ENCODE results near the gene SLC25A1. TPM values are rescaled to one million over a fixed set of nuclear protein-coding genes. Genes with fewer than 3 reads are reported as not detected.
A peak's percentile ranks its signal among the peaks of the same experiment; 100 is the strongest.

The SLC25A1 gene
- total and polyA plus RNA-seq, 7 donors, result 7.3 to 23.1 (median 10.8) TPM

DNA sequence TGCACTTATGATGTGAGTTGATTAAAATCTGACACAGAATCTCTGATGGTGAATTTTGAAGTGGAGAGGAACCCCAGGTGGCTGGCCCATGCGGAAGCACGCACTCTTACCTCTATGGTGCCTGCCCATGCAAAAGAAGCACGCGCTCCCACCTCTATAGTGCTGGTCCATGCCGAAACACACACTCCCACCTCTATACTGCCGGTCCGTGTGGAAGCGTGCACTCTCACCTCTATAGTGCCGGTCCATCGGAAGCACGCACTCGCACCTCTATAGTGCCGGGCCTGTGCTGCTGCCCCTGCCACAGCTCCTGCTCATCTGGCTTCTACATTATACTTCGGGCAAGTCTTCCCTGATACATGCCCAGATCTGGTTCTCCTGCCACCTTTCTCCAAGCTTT lies 36.8 kb upstream of the SLC25A1 start:
- DNase-seq, result no peak
- Histone ChIP-seq H3K27me3 (ENCODE audit: insufficient read depth in 3 of 3, low read length in 2 of 3) (no peaks in the 10 kb centered on the region), H3K9me3 (no peaks in the 10 kb centered on the region), H3K36me3 (ENCODE audit: insufficient read depth in 1 of 2, low read depth in 1 of 2) (peaks cover 0 to 85% of the 10 kb centered on the region in 2 donors), H3K4me1 (peaks cover 41% of the 10 kb centered on the region), H3K27ac (peak overlapping the region; percentile 7), H3K4me3 (no peak overlapping the region)
- WGBS, 3 donors, result 95 to 98% (median 95%) methylated on average over 14 of the region's 14 CpGs
- no peak for TF ChIP-seq CTCF (IDR thresholded peaks at IDR 0.05)
- ATAC-seq, result no peak
- intact Hi-C loops (cut with DNase I), result no loop called here

DNA sequence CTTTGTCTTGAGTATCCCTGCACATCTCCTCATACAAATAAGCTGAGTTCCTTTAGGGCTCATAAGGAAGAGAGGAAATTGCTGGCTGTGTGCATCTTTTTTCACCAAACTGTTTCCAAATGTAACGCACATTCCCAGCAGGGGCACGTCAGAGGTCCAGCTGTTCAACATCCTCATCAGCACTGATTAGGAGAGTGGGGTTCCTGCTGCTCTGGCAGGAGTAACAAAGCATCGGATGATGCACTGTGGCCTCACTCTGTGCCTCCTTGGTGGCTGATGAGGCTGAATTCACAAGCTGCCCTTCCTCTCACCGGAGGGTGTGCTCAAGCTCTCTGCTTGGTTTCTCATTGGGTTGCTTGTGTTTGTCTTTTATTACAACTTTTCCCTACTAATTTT lies 35.5 kb upstream of the SLC25A1 start:
- H3K4me3 ChIP-seq, result no peak overlapping the region
- H3K9me3 ChIP-seq, result no peaks in the 10 kb centered on the region
- peaks cover 0 to 85% of the 10 kb centered on the region in 2 donors for H3K36me3 ChIP-seq (ENCODE audit: insufficient read depth in 1 of 2, low read depth in 1 of 2)
- H3K4me1 ChIP-seq, result peaks cover 36% of the 10 kb centered on the region
- ATAC-seq (no peak), DNase-seq (no peak)
- 48 to 82% (median 61%) methylated on average over 4 of the region's 4 CpGs for WGBS, 3 donors
- TF ChIP-seq CTCF (IDR thresholded peaks at IDR 0.05), result no peak
- intact Hi-C loops (cut with DNase I), result no loop called here
- no peak overlapping the region for H3K27ac ChIP-seq
- H3K27me3 ChIP-seq (ENCODE audit: insufficient read depth in 3 of 3, low read length in 2 of 3), result no peaks in the 10 kb centered on the region

DNA sequence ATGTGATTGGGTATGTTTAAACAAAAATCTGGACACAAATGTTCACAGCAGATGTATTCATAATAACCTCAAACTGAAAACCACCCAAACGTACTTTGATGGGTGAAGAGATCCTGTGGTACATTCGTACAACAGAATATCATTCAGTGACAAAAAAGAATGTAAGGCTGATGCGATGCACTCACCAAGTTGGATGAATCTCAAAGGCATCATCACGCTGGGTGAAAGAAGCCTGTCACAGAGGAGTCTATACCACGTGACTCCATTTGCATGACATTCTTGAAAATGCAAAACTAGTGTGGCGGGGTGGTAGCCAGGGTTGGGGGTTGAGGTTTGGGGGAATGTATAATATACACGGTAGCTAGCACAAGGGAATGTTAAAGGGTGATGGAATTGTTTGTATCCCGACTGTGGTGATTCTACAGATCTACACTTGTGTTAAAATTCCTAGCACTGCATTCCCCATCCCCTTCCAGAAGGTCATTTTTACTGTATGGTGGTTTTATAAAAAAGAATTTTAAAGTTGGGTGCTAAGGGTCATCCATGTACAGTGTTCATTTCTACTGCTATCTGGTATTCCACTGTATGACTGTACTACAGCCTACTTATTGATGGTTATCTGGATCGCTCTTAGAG lies 35.0 kb upstream of the SLC25A1 start:
- DNase-seq (no peak), ATAC-seq (no peak)

DNA sequence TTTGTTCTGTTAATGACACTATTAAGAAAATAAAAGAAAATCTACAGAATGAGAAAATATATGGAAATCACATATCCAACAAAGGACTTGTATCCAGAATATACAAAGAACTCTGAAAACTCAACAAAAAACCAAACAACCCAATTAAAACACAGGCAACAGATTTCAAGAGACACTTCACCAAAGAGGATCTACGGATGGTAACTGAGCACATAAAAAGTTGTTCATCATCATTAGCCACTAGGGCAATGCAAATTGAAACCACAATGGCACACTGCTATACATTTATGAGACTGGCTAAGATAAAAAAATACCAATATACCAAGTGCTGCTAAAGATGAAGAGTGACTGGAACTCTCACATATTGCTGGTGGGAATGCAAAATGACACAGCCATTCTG lies 34.5 kb upstream of the SLC25A1 start:
- DNase-seq (no peak), ATAC-seq (no peak)
- Histone ChIP-seq H3K27me3 (ENCODE audit: insufficient read depth in 3 of 3, low read length in 2 of 3) (no peaks in the 10 kb centered on the region), H3K4me3 (no peak overlapping the region), H3K9me3 (no peaks in the 10 kb centered on the region), H3K27ac (no peak overlapping the region), H3K4me1 (peaks cover 26% of the 10 kb centered on the region), H3K36me3 (ENCODE audit: insufficient read depth in 1 of 2, low read depth in 1 of 2) (peaks cover 0 to 93% of the 10 kb centered on the region in 2 donors)
- no peak for TF ChIP-seq CTCF (IDR thresholded peaks at IDR 0.05)
- intact Hi-C loops (cut with DNase I), result no loop called here
- WGBS, 3 donors, result 79 to 88% (median 82%) methylated on average over 1 of the region's 1 CpG

More for the DNA sequence above, 35.0 kb upstream of the SLC25A1 start:
- Histone ChIP-seq H3K4me3 (no peak overlapping the region), H3K36me3 (ENCODE audit: insufficient read depth in 1 of 2, low read depth in 1 of 2) (peaks cover 0 to 88% of the 10 kb centered on the region in 2 donors), H3K4me1 (peaks cover 30% of the 10 kb centered on the region), H3K27ac (no peak overlapping the region), H3K27me3 (ENCODE audit: insufficient read depth in 3 of 3, low read length in 2 of 3) (no peaks in the 10 kb centered on the region), H3K9me3 (no peaks in the 10 kb centered on the region)
- 77 to 80% (median 78%) methylated on average over 9 of the region's 9 CpGs for WGBS, 3 donors
- intact Hi-C loops (cut with DNase I), result no loop called here
- TF ChIP-seq CTCF (IDR thresholded peaks at IDR 0.05), result no peak

Data from psoas muscle (tissue), 8 donors.